ENCODE measurements around the gene CD4.

DNA sequence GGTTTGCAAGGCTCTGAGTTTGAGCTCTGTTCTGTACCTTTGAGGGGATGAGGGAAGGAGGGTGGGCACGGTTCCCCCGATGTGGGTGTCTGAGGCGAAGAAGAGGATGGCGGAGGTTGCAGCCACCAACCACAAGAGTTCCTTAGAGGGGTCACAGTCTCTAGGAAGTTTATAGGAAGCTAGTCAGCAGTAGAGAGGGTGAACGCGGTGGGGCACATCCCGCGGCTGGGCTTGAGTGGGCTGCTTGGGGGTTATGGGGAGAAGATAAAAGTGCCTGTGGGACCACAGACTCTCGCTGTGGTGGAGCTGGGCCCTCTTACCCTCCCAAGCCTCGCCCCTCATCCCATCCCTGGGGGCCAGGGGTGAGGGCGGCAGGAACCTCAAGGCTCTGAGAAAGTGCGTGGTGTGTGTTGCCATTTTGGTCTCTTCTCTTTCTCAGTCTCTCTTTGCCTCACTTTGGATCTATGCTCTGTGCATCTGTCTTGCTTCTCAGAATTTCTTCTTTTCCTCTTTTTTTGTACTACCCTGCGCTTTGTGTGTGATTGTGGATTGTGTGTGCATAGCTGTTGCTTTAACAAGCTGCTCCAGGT is 2.7 kb downstream of the CD4 start:
- TF ChIP-seq POLR2AphosphoS5 (IDR thresholded peaks at IDR 0.05; ENCODE audit: low read depth, low read length) (no peak), POLR2A (IDR thresholded peaks at IDR 0.05; ENCODE audit: low read depth, low read length) (no peak)
